ENCODE results near the gene NR6A1. TPM values are rescaled to one million over a fixed set of nuclear protein-coding genes. Genes with fewer than 3 reads are reported as not detected.

The NR6A1 gene
- total RNA-seq, 1 experiment from 2014 or later: 2.5 TPM

GRCh38 chr9:124541824-124542223 is 229.3 kb downstream of the NR6A1 start:
- no peaks in the 10 kb centered on the region for H3K36me3 ChIP-seq
- no peak overlapping the region for H3K4me3 ChIP-seq
- H3K27me3 ChIP-seq: no peaks in the 10 kb centered on the region
- DNase-seq: no peak
- H3K9me3 ChIP-seq: no peaks in the 10 kb centered on the region

- no peak overlapping the region for H3K4me3 ChIP-seq
- H3K27me3 ChIP-seq: no peaks in the 10 kb centered on the region
- DNase-seq: no peak
- H3K9me3 ChIP-seq: no peaks in the 10 kb centered on the region
- H3K36me3 ChIP-seq: no peaks in the 10 kb centered on the region
Measured at GRCh38 chr9:124537926-124538325, 233.2 kb downstream of the NR6A1 start.

GRCh38 chr9:124535846-124536245 is 235.3 kb downstream of the NR6A1 start:
- Histone ChIP-seq H3K36me3 (no peaks in the 10 kb centered on the region), H3K9me3 (no peaks in the 10 kb centered on the region), H3K4me3 (no peak overlapping the region), H3K27me3 (no peaks in the 10 kb centered on the region)
- no peak for DNase-seq

GRCh38 chr9:124532897-124533296 is 238.2 kb downstream of the NR6A1 start:
- H3K9me3 ChIP-seq: no peaks in the 10 kb centered on the region
- no peak for DNase-seq

GRCh38 chr9:124531115-124531514 is 240.0 kb downstream of the NR6A1 start:
- Histone ChIP-seq H3K9me3 (no peaks in the 10 kb centered on the region), H3K27me3 (no peaks in the 10 kb centered on the region), H3K4me3 (no peak overlapping the region), H3K36me3 (no peaks in the 10 kb centered on the region)
- DNase-seq: no peak

More at GRCh38 chr9:124532897-124533296, 238.2 kb downstream of the NR6A1 start:
- Histone ChIP-seq H3K27me3 (no peaks in the 10 kb centered on the region), H3K36me3 (no peaks in the 10 kb centered on the region), H3K4me3 (no peak overlapping the region)

- Histone ChIP-seq H3K27me3 (no peaks in the 10 kb centered on the region), H3K9me3 (no peaks in the 10 kb centered on the region), H3K4me3 (no peak overlapping the region), H3K36me3 (no peaks in the 10 kb centered on the region)
- DNase-seq: no peak
Measured at GRCh38 chr9:124530246-124530645, 240.9 kb downstream of the NR6A1 start.

- peak; percentile 64 for DNase-seq
- Histone ChIP-seq H3K36me3 (no peaks in the 10 kb centered on the region), H3K4me3 (no peak overlapping the region), H3K9me3 (no peaks in the 10 kb centered on the region), H3K27me3 (no peaks in the 10 kb centered on the region)
Measured at GRCh38 chr9:124527781-124528180, 243.3 kb downstream of the NR6A1 start.

GRCh38 chr9:124526174-124526573 is 244.9 kb downstream of the NR6A1 start:
- no peak for DNase-seq
- no peaks in the 10 kb centered on the region for H3K9me3 ChIP-seq
- H3K4me3 ChIP-seq: no peak overlapping the region
- no peaks in the 10 kb centered on the region for H3K27me3 ChIP-seq
- H3K36me3 ChIP-seq: no peaks in the 10 kb centered on the region

GRCh38 chr9:124522121-124523098 is 248.7 kb downstream of the NR6A1 start:
- Histone ChIP-seq H3K27me3 (no peaks in the 10 kb centered on the region), H3K9me3 (no peaks in the 10 kb centered on the region), H3K4me3 (no peak overlapping the region), H3K36me3 (no peaks in the 10 kb centered on the region)
- DNase-seq: no peak

- no peaks in the 10 kb centered on the region for H3K27me3 ChIP-seq
- no peak overlapping the region for H3K4me3 ChIP-seq
- DNase-seq: no peak
- no peaks in the 10 kb centered on the region for H3K9me3 ChIP-seq
- no peaks in the 10 kb centered on the region for H3K36me3 ChIP-seq
Measured at GRCh38 chr9:124521142-124521541, 250.0 kb downstream of the NR6A1 start.

GRCh38 chr9:124520206-124520596 is 250.9 kb downstream of the NR6A1 start:
- no peaks in the 10 kb centered on the region for H3K36me3 ChIP-seq
- no peak for DNase-seq
- no peak overlapping the region for H3K4me3 ChIP-seq
- no peaks in the 10 kb centered on the region for H3K9me3 ChIP-seq
- H3K27me3 ChIP-seq: no peaks in the 10 kb centered on the region

- H3K36me3 ChIP-seq: no peaks in the 10 kb centered on the region
- DNase-seq: no peak
- H3K9me3 ChIP-seq: no peaks in the 10 kb centered on the region
- no peaks in the 10 kb centered on the region for H3K27me3 ChIP-seq
- H3K4me3 ChIP-seq: no peak overlapping the region
Measured at GRCh38 chr9:124518116-124518515, 253.0 kb downstream of the NR6A1 start.

GRCh38 chr9:124517600-124517999 is 253.5 kb downstream of the NR6A1 start:
- Histone ChIP-seq H3K9me3 (no peaks in the 10 kb centered on the region), H3K36me3 (no peaks in the 10 kb centered on the region), H3K27me3 (no peaks in the 10 kb centered on the region), H3K4me3 (no peak overlapping the region)
- no peak for DNase-seq

- Histone ChIP-seq H3K36me3 (no peaks in the 10 kb centered on the region), H3K27me3 (no peaks in the 10 kb centered on the region), H3K4me3 (no peak overlapping the region), H3K9me3 (no peaks in the 10 kb centered on the region)
- no peak for DNase-seq
Measured at GRCh38 chr9:124514874-124515273, 256.2 kb downstream of the NR6A1 start.

- Histone ChIP-seq H3K4me3 (no peak overlapping the region), H3K27me3 (no peaks in the 10 kb centered on the region), H3K9me3 (no peaks in the 10 kb centered on the region), H3K36me3 (no peaks in the 10 kb centered on the region)
- no peak for DNase-seq
Measured at GRCh38 chr9:124514125-124514524, 257.0 kb downstream of the NR6A1 start.

GRCh38 chr9:124513376-124513994 is 257.6 kb downstream of the NR6A1 start:
- Histone ChIP-seq H3K4me3 (no peak overlapping the region), H3K36me3 (no peaks in the 10 kb centered on the region), H3K9me3 (no peaks in the 10 kb centered on the region), H3K27me3 (no peaks in the 10 kb centered on the region)
- DNase-seq: peak; percentile 26

- Histone ChIP-seq H3K9me3 (no peaks in the 10 kb centered on the region), H3K4me3 (no peak overlapping the region), H3K36me3 (no peaks in the 10 kb centered on the region), H3K27me3 (no peaks in the 10 kb centered on the region)
- no peak for DNase-seq
Measured at GRCh38 chr9:124512806-124513204, 258.3 kb downstream of the NR6A1 start.

All from MG63 (cell line).